GM18508 (cell line): Measurements from ENCODE around the gene ANKRD28.

Source experiments
- ATAC-seq: cut with Tn5 transposase; IDR thresholded peaks from one replicate; pipeline ENCODE4 v1.9.1; 2021; ENCODE audit warnings: moderate number of reproducible peaks; ENCODE audit not compliant: insufficient read depth, unreplicated experiment

The ANKRD28 gene

GRCh38 chr3:15681668-15682067, 116.1 kb downstream of the ANKRD28 start:
- no peak for ATAC-seq

DNA sequence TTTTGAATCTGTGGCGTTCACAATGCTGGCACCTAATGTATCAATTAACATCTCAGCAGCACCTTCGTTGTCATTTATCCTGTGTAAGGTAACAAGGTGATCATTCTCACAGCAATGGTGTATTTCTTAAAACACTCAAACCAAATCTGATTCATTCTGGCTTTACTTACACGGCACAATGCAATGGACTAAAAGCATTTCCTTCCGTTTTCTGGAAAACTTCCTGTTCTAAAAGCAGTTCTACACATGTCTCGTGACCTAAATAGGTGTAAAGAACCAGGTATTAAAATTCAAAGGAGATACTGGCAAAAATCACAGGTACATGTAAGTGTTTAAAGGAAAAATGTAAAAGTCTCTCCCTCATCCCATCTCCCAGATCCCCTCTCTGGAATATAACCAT, 118.5 kb downstream of the ANKRD28 start:
- no peak for ATAC-seq

DNA sequence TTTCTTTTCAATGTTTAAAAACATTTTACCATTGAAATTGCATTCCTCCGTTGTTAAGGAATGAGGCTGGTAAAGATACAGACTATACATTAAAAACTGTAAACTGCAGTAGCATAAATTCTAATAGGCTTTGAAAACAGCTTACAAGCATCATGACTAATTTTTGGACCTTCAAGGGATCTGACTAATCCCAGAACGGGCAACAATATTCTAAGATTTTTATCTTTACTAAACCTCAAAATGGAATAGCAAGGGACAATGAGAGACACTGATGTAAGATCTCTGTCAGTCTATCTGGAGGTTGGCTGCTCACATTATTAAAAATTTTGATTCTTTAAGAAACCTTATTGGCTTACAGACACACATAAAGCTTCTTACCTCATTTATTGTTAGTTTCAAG, 121.5 kb downstream of the ANKRD28 start:
- no peak for ATAC-seq

DNA sequence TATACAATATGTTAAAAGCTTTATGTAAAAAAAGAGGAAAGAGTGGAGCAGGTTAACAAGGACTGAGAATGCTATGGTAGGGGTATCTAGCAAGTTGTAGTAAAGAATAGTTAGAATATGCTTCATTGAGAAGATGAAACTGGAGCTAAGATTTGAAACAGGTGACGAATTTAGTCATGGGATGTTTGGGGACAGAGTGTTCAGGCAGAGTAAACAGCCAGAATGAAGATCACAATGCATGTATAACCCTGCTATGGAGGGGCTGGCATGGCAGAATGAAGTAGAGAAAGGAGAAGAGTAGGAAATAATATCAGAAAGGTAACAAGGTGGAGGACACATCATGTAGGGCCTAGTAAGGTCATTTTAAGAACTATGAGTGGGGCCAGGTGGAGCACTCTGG, 124.2 kb downstream of the ANKRD28 start:
- ATAC-seq: no peak

- no peak for ATAC-seq
Observed at GRCh38 chr3:15667484-15667883, 130.3 kb downstream of the ANKRD28 start.

- no peak for ATAC-seq
Observed at GRCh38 chr3:15666277-15666676, 131.5 kb downstream of the ANKRD28 start.

GRCh38 chr3:15665510-15666150, 132.1 kb downstream of the ANKRD28 start:
- ATAC-seq: no peak

DNA sequence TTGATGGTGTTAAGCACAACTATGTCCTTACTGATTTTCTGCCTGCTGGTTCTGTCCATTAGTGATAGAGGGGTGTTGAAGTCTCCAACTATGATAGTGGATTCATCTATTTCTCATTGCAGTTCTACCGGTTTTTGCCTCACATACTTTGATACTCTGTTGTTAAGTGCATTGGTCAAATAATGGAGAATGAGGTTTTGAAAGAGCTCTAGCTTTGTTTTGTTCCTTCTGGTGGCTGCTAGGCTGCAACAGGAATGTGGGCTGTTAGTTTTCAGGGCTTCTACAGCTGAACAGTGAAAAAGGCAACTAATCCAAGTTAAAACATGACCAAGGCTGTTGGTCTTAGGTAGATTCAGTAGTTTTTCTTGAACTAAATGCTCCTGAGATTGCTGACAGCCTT, 133.6 kb downstream of the ANKRD28 start:
- no peak for ATAC-seq

- no peak for ATAC-seq
Observed at GRCh38 chr3:15660055-15660935, 137.5 kb downstream of the ANKRD28 start.

- no peak for ATAC-seq
Observed at GRCh38 chr3:15659254-15659975, 138.4 kb downstream of the ANKRD28 start.

GRCh38 chr3:15657016-15657415, 140.8 kb downstream of the ANKRD28 start:
- no peak for ATAC-seq

DNA sequence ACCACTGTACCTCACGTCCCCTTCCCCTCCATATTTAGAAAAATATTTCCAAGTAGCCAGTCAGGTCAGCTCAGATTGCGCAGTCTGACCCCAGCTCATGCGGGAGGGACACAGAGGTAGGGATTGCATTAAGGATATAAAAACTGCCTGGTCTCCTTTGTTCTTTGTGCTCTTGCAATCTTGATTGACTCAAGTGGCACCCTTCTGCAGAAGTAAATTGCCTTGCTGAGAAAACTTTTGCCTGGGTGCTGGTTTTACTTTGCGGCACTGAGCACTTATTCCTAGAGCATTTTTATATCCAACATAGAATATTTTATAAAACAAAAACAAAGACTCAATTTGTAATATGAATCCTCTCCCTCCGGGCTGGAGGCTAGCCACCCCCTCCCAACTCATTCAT, 141.4 kb downstream of the ANKRD28 start:
- no peak for ATAC-seq

- no peak for ATAC-seq
Observed at GRCh38 chr3:15654891-15655290, 142.9 kb downstream of the ANKRD28 start.

DNA sequence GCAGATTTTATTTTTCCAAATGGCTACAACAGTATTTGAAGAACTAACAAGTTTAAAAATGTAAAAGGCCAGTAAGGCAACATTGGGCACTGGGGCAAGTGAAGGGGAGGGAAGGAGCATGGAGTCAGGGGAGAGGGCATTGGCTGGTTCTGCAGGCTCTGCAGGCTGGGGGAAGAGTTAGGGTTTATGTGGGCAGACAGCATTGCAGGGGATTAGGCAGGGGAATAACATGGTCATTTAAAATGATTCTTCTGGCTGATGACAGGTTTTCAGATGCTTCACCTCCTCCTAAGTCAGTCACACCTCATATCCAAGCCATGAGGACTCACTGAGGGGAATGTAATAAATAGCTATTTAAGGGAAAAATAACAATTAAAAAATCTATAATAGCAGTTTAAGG, 143.7 kb downstream of the ANKRD28 start:
- no peak for ATAC-seq

- no peak for ATAC-seq
Observed at GRCh38 chr3:15653321-15653720, 144.5 kb downstream of the ANKRD28 start.

DNA sequence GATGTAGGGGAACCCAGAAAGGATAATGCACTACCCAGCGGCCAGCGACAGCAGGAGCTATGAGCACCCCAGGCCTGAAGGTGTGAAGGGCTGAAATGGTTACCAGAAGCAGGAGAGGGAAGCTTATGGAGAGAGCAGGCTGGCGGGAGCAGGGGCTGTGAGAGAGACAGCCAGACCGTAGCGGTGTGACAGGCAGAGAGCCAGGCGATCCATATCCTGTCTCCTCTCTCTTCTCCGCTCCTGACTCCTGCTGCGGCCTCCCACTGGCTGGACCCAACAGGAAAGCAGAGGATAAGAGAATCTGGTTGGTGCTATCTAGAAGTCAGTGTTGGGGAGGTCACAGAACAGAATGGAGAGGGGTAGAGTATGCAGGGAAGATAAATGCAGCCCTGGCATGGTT, 146.4 kb downstream of the ANKRD28 start:
- ATAC-seq: no peak

- no peak for ATAC-seq
Observed at GRCh38 chr3:15649858-15650257, 147.9 kb downstream of the ANKRD28 start.

GRCh38 chr3:15649341-15649740, 148.4 kb downstream of the ANKRD28 start:
- ATAC-seq: no peak

- ATAC-seq: peak; percentile 78
Observed at GRCh38 chr3:15647611-15648167, 150.1 kb downstream of the ANKRD28 start.

GRCh38 chr3:15646851-15647511, 150.8 kb downstream of the ANKRD28 start:
- peak; percentile 10 for ATAC-seq
